ENCODE data around the gene PRKD1.

PRKD1 gene

GRCh38 chr14:29648045-29648444, 279.6 kb downstream of the PRKD1 start:
- Histone ChIP-seq H3K9me3 (ENCODE audit: insufficient read depth, low read length, severe bottlenecking) (peaks cover 19% of the 10 kb centered on the region), H3K79me2 (ENCODE audit: insufficient read depth, low read length) (no peaks in the 10 kb centered on the region), H3K4me2 (ENCODE audit: insufficient read depth, low read length) (no peak overlapping the region), H2AFZ (ENCODE audit: low read depth, low read length) (no peak overlapping the region), H3K9ac (ENCODE audit: low read depth, low read length) (no peak overlapping the region), H3K27me3 (ENCODE audit: insufficient read depth, low read length, poor library complexity) (no peaks in the 10 kb centered on the region), H3K27ac (ENCODE audit: low read length) (no peak overlapping the region), H3K4me3 (ENCODE audit: low read depth in 1 of 2, low read length in 2 of 2) (no peak overlapping the region), H3K4me1 (ENCODE audit: insufficient read depth, low read length) (no peaks in the 10 kb centered on the region), H3K36me3 (ENCODE audit: insufficient read depth, low read length) (no peaks in the 10 kb centered on the region), H4K20me1 (ENCODE audit: insufficient read depth, low read length) (no peaks in the 10 kb centered on the region)
- ATAC-seq (ENCODE audit: insufficient read depth, low read depth) (no peak), DNase-seq (no peak)
- TF ChIP-seq EZH2 (IDR thresholded peaks at IDR 0.05; ENCODE audit: borderline replicate concordance, low read depth, low read length, severe bottlenecking): no peak
- no peak for TF ChIP-seq CTCF (IDR thresholded peaks at IDR 0.05; ENCODE audit: borderline replicate concordance, extremely low read depth, low read length, poor library complexity, severe bottlenecking)

GRCh38 chr14:29645117-29645516, 282.5 kb downstream of the PRKD1 start:
- TF ChIP-seq EZH2 (IDR thresholded peaks at IDR 0.05; ENCODE audit: borderline replicate concordance, low read depth, low read length, severe bottlenecking) (no peak), CTCF (IDR thresholded peaks at IDR 0.05; ENCODE audit: borderline replicate concordance, extremely low read depth, low read length, poor library complexity, severe bottlenecking) (no peak)
- H3K9me3 ChIP-seq (ENCODE audit: insufficient read depth, low read length, severe bottlenecking): peaks cover 18% of the 10 kb centered on the region

DNA sequence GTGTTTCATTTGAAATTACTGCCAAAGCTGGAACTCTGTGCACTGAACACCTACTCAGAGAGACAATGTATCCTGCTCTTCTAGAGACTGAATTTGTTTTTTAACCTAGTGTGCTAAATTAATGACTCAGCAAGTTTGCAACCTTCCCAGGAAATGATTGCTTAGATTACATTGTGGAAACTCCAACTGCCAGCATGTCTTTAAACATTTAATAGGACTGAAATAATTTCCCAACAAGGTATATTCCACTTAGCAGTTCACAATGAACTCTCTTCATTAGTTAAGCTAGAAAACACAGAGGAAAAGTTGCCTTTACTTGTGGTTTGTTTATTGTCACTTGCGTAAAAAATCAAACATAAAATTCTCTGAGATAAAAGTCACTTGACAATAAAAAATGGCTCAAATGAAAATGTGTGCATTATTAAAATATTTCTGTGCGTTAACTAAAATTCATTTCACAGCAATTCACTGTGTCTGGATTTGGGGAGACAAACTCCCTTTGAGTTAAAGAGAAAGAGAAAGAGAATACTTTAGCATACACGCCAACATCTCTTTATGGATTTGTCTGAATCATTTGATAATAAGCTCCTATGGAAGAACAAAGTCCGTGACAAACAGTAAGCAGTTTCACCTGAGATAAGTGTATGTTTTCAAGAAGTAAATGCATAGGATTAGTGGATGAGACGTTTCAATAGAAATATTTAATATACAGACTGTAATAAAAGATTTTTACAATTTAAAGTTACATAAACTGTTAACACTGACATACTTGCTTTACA, 284.0 kb downstream of the PRKD1 start:
- no peaks in the 10 kb centered on the region for H3K36me3 ChIP-seq (ENCODE audit: insufficient read depth, low read length)
- H3K9me3 ChIP-seq (ENCODE audit: insufficient read depth, low read length, severe bottlenecking): peaks cover 16% of the 10 kb centered on the region
- H3K4me2 ChIP-seq (ENCODE audit: insufficient read depth, low read length): no peak overlapping the region
- no peaks in the 10 kb centered on the region for H4K20me1 ChIP-seq (ENCODE audit: insufficient read depth, low read length)
- H3K9ac ChIP-seq (ENCODE audit: low read depth, low read length): no peak overlapping the region
- TF ChIP-seq CTCF (IDR thresholded peaks at IDR 0.05; ENCODE audit: borderline replicate concordance, extremely low read depth, low read length, poor library complexity, severe bottlenecking) (no peak), EZH2 (IDR thresholded peaks at IDR 0.05; ENCODE audit: borderline replicate concordance, low read depth, low read length, severe bottlenecking) (no peak)
- no peak overlapping the region for H3K27ac ChIP-seq (ENCODE audit: low read length)
- no peaks in the 10 kb centered on the region for H3K4me1 ChIP-seq (ENCODE audit: insufficient read depth, low read length)
- DNase-seq (no peak), ATAC-seq (ENCODE audit: insufficient read depth, low read depth) (no peak)
- H2AFZ ChIP-seq (ENCODE audit: low read depth, low read length): no peak overlapping the region
- no peak overlapping the region for H3K4me3 ChIP-seq (ENCODE audit: low read depth in 1 of 2, low read length in 2 of 2)
- no peaks in the 10 kb centered on the region for H3K79me2 ChIP-seq (ENCODE audit: insufficient read depth, low read length)
- no peaks in the 10 kb centered on the region for H3K27me3 ChIP-seq (ENCODE audit: insufficient read depth, low read length, poor library complexity)

More at GRCh38 chr14:29645117-29645516, 282.5 kb downstream of the PRKD1 start:
- no peaks in the 10 kb centered on the region for H4K20me1 ChIP-seq (ENCODE audit: insufficient read depth, low read length)
- H3K4me2 ChIP-seq (ENCODE audit: insufficient read depth, low read length): no peak overlapping the region
- H3K27me3 ChIP-seq (ENCODE audit: insufficient read depth, low read length, poor library complexity): no peaks in the 10 kb centered on the region
- DNase-seq: no peak
- H2AFZ ChIP-seq (ENCODE audit: low read depth, low read length): no peak overlapping the region
- no peak overlapping the region for H3K27ac ChIP-seq (ENCODE audit: low read length)
- no peaks in the 10 kb centered on the region for H3K4me1 ChIP-seq (ENCODE audit: insufficient read depth, low read length)
- H3K4me3 ChIP-seq (ENCODE audit: low read depth in 1 of 2, low read length in 2 of 2): no peak overlapping the region
- H3K36me3 ChIP-seq (ENCODE audit: insufficient read depth, low read length): no peaks in the 10 kb centered on the region
- ATAC-seq (ENCODE audit: insufficient read depth, low read depth): no peak
- no peaks in the 10 kb centered on the region for H3K79me2 ChIP-seq (ENCODE audit: insufficient read depth, low read length)
- H3K9ac ChIP-seq (ENCODE audit: low read depth, low read length): no peak overlapping the region

All from DND-41 (cell line).